Neutrophil (primary cell): ENCODE results near the gene PLCB3.

Source experiments
- H3K27ac ChIP-seq: fragments of 200-600 bp; sonication (generic); 2 replicates; pipeline ENCODE4 v1.5.1; 2016; ENCODE audit warnings: mild to moderate bottlenecking, moderate library complexity
- H3K27me3 ChIP-seq: fragments of 200-600 bp; sonication (generic); 2 replicates; pipeline ENCODE4 v1.6.0; 2016; ENCODE audit warnings: mild to moderate bottlenecking
- H3K36me3 ChIP-seq: fragments of 200-600 bp; sonication (generic); 2 replicates; pipeline ENCODE4 v1.5.1; 2017
- H3K4me1 ChIP-seq, 2 experiments: fragments of 200-600 bp in 1 of 2; sonication (generic) in 1 of 2; 1 replicate in 1 of 2; 2 replicates in 1 of 2; pipeline versions ENCODE4 v1.5.1 to v1.6.1; 2013 to 2016; ENCODE audit warnings: low read depth in 1 of 2, low read length in 1 of 2, mild to moderate bottlenecking in 1 of 2, moderate library complexity in 1 of 2; ENCODE audit not compliant: control insufficient read depth in 1 of 2, insufficient read depth in 1 of 2
- H3K4me3 ChIP-seq, 2 experiments: fragments of 200-600 bp in 1 of 2; sonication (generic) in 1 of 2; 1 replicate in 1 of 2; 2 replicates in 1 of 2; pipeline ENCODE4 v1.5.1; 2013 to 2016; ENCODE audit warnings: low read depth in 1 of 2, low read length in 1 of 2, mild to moderate bottlenecking in 1 of 2, moderate library complexity in 1 of 2
- H3K9me3 ChIP-seq: fragments of 200-600 bp; sonication (generic); 2 replicates; pipeline ENCODE4 v1.5.1; 2016
- TF ChIP-seq, protein P1 (sequence below): fragments of 200-600 bp; sonication (generic); IDR thresholded peaks from 2 replicates; pipeline ENCODE4 v1.5.1; 2016; ENCODE audit warnings: antibody characterized with exemption

PLCB3 gene

DNA sequence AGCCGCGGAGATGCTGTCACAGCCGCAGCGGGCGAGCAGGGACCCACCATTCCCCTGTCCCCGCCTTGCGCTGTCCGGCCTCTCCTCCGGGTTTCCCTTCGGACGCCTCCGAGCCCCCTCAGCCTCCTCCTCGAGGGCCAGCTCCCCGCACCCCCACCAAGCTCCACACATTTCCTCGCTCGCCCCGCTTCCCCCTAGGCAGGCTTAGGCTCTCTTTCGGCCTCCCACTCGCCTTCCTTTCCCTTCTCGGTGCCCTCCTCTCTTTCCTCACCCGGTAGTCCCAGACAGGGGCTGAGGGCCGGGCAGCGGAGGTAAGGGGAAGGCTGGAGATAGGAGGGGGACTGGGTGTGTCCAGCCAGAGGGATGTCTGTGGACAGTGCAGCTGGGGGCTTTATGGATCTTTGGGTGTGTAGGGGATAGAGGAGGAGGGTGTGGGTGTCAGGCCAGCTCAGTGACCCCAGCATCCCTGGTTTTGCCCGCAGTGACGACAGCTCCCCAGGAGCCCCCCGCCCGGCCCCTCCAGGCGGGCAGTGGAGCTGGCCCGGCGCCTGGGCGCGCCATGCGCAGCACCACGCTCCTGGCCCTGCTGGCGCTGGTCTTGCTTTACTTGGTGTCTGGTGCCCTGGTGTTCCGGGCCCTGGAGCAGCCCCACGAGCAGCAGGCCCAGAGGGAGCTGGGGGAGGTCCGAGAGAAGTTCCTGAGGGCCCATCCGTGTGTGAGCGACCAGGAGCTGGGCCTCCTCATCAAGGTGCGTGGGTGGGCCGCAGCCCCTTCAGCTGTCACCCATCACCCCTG, 41.3 kb downstream of the PLCB3 start:
- Histone ChIP-seq H3K4me3 (peak overlapping the region in 1 of 2 experiments; percentile 14), H3K9me3 (no peaks in the 10 kb centered on the region), H3K4me1 (peaks cover 0 to 19% of the 10 kb centered on the region in 2 experiments), H3K27ac (no peak overlapping the region), H3K36me3 (no peaks in the 10 kb centered on the region), H3K27me3 (peaks cover 86% of the 10 kb centered on the region)
- TF ChIP-seq, protein P1, sequence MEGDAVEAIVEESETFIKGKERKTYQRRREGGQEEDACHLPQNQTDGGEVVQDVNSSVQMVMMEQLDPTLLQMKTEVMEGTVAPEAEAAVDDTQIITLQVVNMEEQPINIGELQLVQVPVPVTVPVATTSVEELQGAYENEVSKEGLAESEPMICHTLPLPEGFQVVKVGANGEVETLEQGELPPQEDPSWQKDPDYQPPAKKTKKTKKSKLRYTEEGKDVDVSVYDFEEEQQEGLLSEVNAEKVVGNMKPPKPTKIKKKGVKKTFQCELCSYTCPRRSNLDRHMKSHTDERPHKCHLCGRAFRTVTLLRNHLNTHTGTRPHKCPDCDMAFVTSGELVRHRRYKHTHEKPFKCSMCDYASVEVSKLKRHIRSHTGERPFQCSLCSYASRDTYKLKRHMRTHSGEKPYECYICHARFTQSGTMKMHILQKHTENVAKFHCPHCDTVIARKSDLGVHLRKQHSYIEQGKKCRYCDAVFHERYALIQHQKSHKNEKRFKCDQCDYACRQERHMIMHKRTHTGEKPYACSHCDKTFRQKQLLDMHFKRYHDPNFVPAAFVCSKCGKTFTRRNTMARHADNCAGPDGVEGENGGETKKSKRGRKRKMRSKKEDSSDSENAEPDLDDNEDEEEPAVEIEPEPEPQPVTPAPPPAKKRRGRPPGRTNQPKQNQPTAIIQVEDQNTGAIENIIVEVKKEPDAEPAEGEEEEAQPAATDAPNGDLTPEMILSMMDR: no peak

DNA sequence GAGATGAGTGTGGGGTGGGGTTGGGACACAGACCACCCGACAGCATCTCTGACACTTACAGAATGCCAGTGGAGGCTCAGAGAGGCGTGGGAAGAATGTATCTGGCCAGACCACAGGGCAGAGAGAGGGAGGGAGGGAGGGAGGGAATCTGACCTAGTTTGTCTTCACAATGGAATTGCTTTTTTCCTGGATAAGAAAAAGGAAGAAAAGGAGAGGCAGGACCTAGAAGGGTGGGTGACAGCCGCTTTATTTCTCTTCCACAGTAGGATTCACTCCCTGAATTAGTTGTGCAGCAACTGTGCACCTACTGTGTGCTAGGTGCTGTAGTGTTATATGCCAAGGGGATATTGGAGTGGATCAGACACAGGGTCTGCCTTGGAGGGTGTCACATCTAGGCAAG, 43.4 kb downstream of the PLCB3 start:
- TF ChIP-seq, protein P1: no peak
- H3K9me3 ChIP-seq: no peaks in the 10 kb centered on the region
- no peak overlapping the region for H3K4me3 ChIP-seq
- no peak overlapping the region for H3K27ac ChIP-seq
- peaks cover 100% of the 10 kb centered on the region for H3K27me3 ChIP-seq
- peaks cover 4 to 28% of the 10 kb centered on the region in 2 experiments for H3K4me1 ChIP-seq
- H3K36me3 ChIP-seq: no peaks in the 10 kb centered on the region

DNA sequence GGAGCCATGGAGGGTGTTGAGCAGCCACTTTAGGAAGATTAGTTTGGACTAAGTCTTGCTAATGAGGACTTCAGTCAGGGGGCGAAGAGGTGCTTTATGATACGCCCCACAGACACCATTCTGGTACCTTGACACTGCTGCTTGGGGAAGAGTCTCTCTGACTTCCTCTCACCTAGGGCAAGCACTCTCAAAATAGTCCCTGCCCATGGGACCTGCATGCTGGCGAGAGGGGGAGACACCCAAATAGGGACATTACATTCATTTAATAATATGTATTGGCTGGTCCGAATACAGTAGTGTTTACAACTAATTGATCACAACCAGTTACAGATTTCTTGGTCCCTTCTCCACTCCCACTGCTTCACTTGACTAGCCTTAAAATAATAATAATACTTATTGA, 44.4 kb downstream of the PLCB3 start:
- TF ChIP-seq, protein P1: no peak
- Histone ChIP-seq H3K27me3 (peaks cover 100% of the 10 kb centered on the region), H3K4me3 (no peak overlapping the region), H3K36me3 (no peaks in the 10 kb centered on the region), H3K9me3 (no peaks in the 10 kb centered on the region), H3K27ac (no peak overlapping the region), H3K4me1 (peaks cover 14 to 38% of the 10 kb centered on the region in 2 experiments)

DNA sequence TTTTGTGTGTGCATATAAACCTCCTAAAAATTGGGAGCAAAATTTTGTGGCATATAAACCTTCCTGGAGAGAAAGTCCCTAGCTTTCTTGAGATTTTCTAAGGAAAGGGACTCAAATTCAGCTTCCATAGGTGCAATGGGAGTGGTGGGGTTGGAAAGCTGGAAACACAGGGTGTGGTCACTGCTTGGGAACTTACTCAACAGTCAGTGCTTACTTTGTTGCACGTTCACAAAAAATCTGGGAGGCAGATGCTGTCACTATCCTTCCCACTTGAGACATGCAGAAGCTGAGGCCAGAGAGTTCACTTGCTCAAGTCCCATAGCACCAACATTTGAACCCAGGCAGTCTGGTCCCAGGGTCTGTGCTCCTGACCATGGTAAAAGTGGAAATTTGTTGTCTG, 44.9 kb downstream of the PLCB3 start:
- Histone ChIP-seq H3K4me1 (peaks cover 16 to 37% of the 10 kb centered on the region in 2 experiments), H3K27ac (no peak overlapping the region), H3K9me3 (no peaks in the 10 kb centered on the region), H3K36me3 (no peaks in the 10 kb centered on the region), H3K4me3 (no peak overlapping the region), H3K27me3 (peaks cover 98% of the 10 kb centered on the region)
- TF ChIP-seq, protein P1: no peak

DNA sequence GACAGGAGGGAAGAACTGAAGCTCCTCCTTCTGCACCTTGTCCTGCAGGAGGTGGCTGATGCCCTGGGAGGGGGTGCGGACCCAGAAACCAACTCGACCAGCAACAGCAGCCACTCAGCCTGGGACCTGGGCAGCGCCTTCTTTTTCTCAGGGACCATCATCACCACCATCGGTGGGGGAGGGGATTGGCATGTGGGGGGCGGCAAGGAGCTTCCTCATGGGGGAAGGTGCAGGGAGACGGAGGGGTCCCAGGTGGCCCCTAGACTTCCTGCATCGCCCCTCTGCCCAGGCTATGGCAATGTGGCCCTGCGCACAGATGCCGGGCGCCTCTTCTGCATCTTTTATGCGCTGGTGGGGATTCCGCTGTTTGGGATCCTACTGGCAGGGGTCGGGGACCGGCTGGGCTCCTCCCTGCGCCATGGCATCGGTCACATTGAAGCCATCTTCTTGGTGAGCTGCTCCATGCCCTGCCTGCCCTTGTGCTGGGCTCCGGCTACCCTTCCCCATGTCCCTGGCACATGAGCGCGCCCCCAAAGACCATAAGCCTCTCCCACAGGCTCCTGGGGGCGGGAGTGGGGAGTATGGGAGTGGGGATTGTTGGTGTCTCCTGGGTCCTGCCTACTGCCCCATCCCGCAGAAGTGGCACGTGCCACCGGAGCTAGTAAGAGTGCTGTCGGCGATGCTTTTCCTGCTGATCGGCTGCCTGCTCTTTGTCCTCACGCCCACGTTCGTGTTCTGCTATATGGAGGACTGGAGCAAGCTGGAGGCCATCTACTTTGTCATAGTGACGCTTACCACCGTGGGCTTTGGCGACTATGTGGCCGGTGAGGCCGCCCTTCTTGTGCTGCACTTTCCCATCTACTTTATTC, 45.7 kb downstream of the PLCB3 start:
- H3K27ac ChIP-seq: no peak overlapping the region
- H3K4me3 ChIP-seq: no peak overlapping the region
- peaks cover 20 to 34% of the 10 kb centered on the region in 2 experiments for H3K4me1 ChIP-seq
- TF ChIP-seq, protein P1: no peak
- H3K36me3 ChIP-seq: no peaks in the 10 kb centered on the region
- peaks cover 97% of the 10 kb centered on the region for H3K27me3 ChIP-seq
- no peaks in the 10 kb centered on the region for H3K9me3 ChIP-seq
